Lower lobe of right lung (tissue), 2 donors: Measurements from ENCODE around the gene RALB. TPM values are rescaled to one million over a fixed set of nuclear protein-coding genes. Genes with fewer than 3 reads are reported as not detected.

Source experiments
- ATAC-seq, 2 donors: fragments of 200-7000 bp; cut with Tn5 transposase; one replicate each; pipeline ENCODE4 v1.9.1; 2020 to 2022; ENCODE audit warnings: mild to moderate bottlenecking in 2 of 2, moderate library complexity in 2 of 2
- DNase-seq: peaks from one replicate; pipeline ENCODE4 v3.0.0-alpha.2; 2020
- H3K27ac ChIP-seq: fragments of 200-600 bp; one replicate; pipeline ENCODE4 v1.8.0; 2022
- H3K27me3 ChIP-seq: fragments of 200-600 bp; one replicate; pipeline ENCODE4 v1.8.0; 2022; ENCODE audit warnings: low read depth
- H3K36me3 ChIP-seq: fragments of 200-600 bp; one replicate; pipeline ENCODE4 v1.8.0; 2022; ENCODE audit warnings: mild to moderate bottlenecking
- H3K4me1 ChIP-seq: fragments of 200-600 bp; one replicate; pipeline ENCODE4 v1.8.0; 2022
- H3K4me3 ChIP-seq: fragments of 200-600 bp; one replicate; pipeline ENCODE4 v1.8.0; 2022; ENCODE audit warnings: mild to moderate bottlenecking
- H3K9me3 ChIP-seq: fragments of 200-600 bp; one replicate; pipeline ENCODE4 v1.8.0; 2022
- CTCF ChIP-seq: fragments of 200-600 bp; IDR thresholded peaks from one replicate; pipeline ENCODE4 v1.8.0; 2022; ENCODE audit warnings: antibody characterized with exemption, mild to moderate bottlenecking
- intact Hi-C: fragments of 100-400 bp; cut with DNase I; formaldehyde crosslinking; loops from one replicate; pipeline ENCODE4 v1.11.0; 2022
- total RNA-seq: library from RNA; stranded (reverse); fragmentation: NEBNext Ultra II Directional; extraction: Animal tissue kit (Norgen Biotek cat#: 25700); gene quantifications from one replicate; pipeline ENCODE4 v1.2.1, GENCODE V29; 2021
- donor health status: DM: no; HTN: yes; CAD: no; lungs with severe emphysema.

Gene RALB
- total RNA-seq, 1 donor from 2014 or later: 65.8 TPM

GRCh38 chr2:120323807-120324399, 71.3 kb downstream of the RALB start:
- intact Hi-C loops: no loop called here
- ATAC-seq: no peak
- TF ChIP-seq CTCF: no peak
- no peak overlapping the region for H3K4me3 ChIP-seq
- no peak for DNase-seq
- no peaks in the 10 kb centered on the region for H3K9me3 ChIP-seq
- H3K27me3 ChIP-seq: no peaks in the 10 kb centered on the region
- H3K4me1 ChIP-seq: peaks cover 14% of the 10 kb centered on the region
- H3K36me3 ChIP-seq: no peaks in the 10 kb centered on the region
- H3K27ac ChIP-seq: no peak overlapping the region

- TF ChIP-seq CTCF: no peak
- no peak overlapping the region for H3K4me3 ChIP-seq
- peaks cover 4% of the 10 kb centered on the region for H3K4me1 ChIP-seq
- no peaks in the 10 kb centered on the region for H3K9me3 ChIP-seq
- H3K36me3 ChIP-seq: no peaks in the 10 kb centered on the region
- intact Hi-C loops: no loop called here
- no peak overlapping the region for H3K27ac ChIP-seq
- ATAC-seq: no peak
- DNase-seq: no peak
- no peaks in the 10 kb centered on the region for H3K27me3 ChIP-seq
Observed at GRCh38 chr2:120324933-120325332, 72.3 kb downstream of the RALB start.

- H3K27me3 ChIP-seq: no peaks in the 10 kb centered on the region
- H3K4me3 ChIP-seq: no peak overlapping the region
- H3K27ac ChIP-seq: no peak overlapping the region
- no peak for TF ChIP-seq CTCF
- peaks cover 4% of the 10 kb centered on the region for H3K4me1 ChIP-seq
- no peaks in the 10 kb centered on the region for H3K36me3 ChIP-seq
- no peaks in the 10 kb centered on the region for H3K9me3 ChIP-seq
- no peak for ATAC-seq
- no peak for DNase-seq
- intact Hi-C loops: no loop called here
Observed at GRCh38 chr2:120326066-120326465, 73.4 kb downstream of the RALB start.

GRCh38 chr2:120330946-120331822, 78.5 kb downstream of the RALB start:
- no peak overlapping the region for H3K27ac ChIP-seq
- intact Hi-C loops: no loop called here
- H3K27me3 ChIP-seq: peaks cover 4% of the 10 kb centered on the region
- DNase-seq (no peak), ATAC-seq (no peak)
- no peak for TF ChIP-seq CTCF
- no peaks in the 10 kb centered on the region for H3K4me1 ChIP-seq
- no peaks in the 10 kb centered on the region for H3K36me3 ChIP-seq
- no peaks in the 10 kb centered on the region for H3K9me3 ChIP-seq
- H3K4me3 ChIP-seq: no peak overlapping the region

GRCh38 chr2:120331903-120332302, 79.3 kb downstream of the RALB start:
- Histone ChIP-seq H3K9me3 (no peaks in the 10 kb centered on the region), H3K27me3 (peaks cover 10% of the 10 kb centered on the region), H3K4me1 (no peaks in the 10 kb centered on the region), H3K27ac (no peak overlapping the region), H3K36me3 (no peaks in the 10 kb centered on the region), H3K4me3 (no peak overlapping the region)
- ATAC-seq (no peak), DNase-seq (no peak)
- intact Hi-C loops: no loop called here
- no peak for TF ChIP-seq CTCF
